ENCODE data around the gene KLHDC2.
"Not testable (repeated sequence)": the region's sequence is repeated elsewhere in the genome, so short reads cannot be mapped to it uniquely, and the experiment has no call there.

The KLHDC2 gene

GRCh38 chr14:49767571-49768300 lies at the start of gene KLHDC2:
KLHDC2 (plus strand) TSS chr14:49768153; CDS start chr14:49768469, 316 bp downstream.
- DNase-seq (ENCODE audit: low spot score), result peak; percentile 94

- no peak for DNase-seq (ENCODE audit: low spot score)
Measured at GRCh38 chr14:49720744-49721143, 47.2 kb upstream of the KLHDC2 start.

GRCh38 chr14:49721733-49722435 lies 46.1 kb upstream of the KLHDC2 start:
- not testable (repeated sequence) for DNase-seq (ENCODE audit: low spot score)

GRCh38 chr14:49727171-49727570 lies 40.8 kb upstream of the KLHDC2 start:
- DNase-seq (ENCODE audit: low spot score), result no peak

GRCh38 chr14:49732896-49733295 lies 35.1 kb upstream of the KLHDC2 start:
- no peak for DNase-seq (ENCODE audit: low spot score)

- DNase-seq (ENCODE audit: low spot score), result no peak
Measured at GRCh38 chr14:49733836-49734235, 34.1 kb upstream of the KLHDC2 start.

GRCh38 chr14:49735669-49736068 lies 32.3 kb upstream of the KLHDC2 start:
- DNase-seq (ENCODE audit: low spot score), result not testable (repeated sequence)

GRCh38 chr14:49745191-49745590 lies 22.8 kb upstream of the KLHDC2 start:
- no peak for DNase-seq (ENCODE audit: low spot score)

GRCh38 chr14:49746476-49746875 lies 21.5 kb upstream of the KLHDC2 start:
- not testable (repeated sequence) for DNase-seq (ENCODE audit: low spot score)

- no peak for DNase-seq (ENCODE audit: low spot score)
Measured at GRCh38 chr14:49754570-49755097, 13.3 kb upstream of the KLHDC2 start.

GRCh38 chr14:49755378-49755777 lies 12.6 kb upstream of the KLHDC2 start:
- DNase-seq (ENCODE audit: low spot score), result no peak

GRCh38 chr14:49761839-49762551 lies 6.0 kb upstream of the KLHDC2 start:
- no peak for DNase-seq (ENCODE audit: low spot score)

GRCh38 chr14:49766839-49767238 lies 1.1 kb upstream of the KLHDC2 start:
- no peak for DNase-seq (ENCODE audit: low spot score)

GRCh38 chr14:49767270-49767570 lies 733 bp upstream of the KLHDC2 start:
- DNase-seq (ENCODE audit: low spot score), result no peak

- peak; percentile 58 for DNase-seq (ENCODE audit: low spot score)
Measured at GRCh38 chr14:49768301-49769121, 558 bp downstream of the KLHDC2 start.

GRCh38 chr14:49769171-49769570 lies 1.2 kb downstream of the KLHDC2 start:
- peak; percentile 60 for DNase-seq (ENCODE audit: low spot score)

GRCh38 chr14:49769581-49770211 lies 1.7 kb downstream of the KLHDC2 start:
- no peak for DNase-seq (ENCODE audit: low spot score)

- peak; percentile 11 for DNase-seq (ENCODE audit: low spot score)
Measured at GRCh38 chr14:49770212-49770817, 2.4 kb downstream of the KLHDC2 start.

- not testable (repeated sequence) for DNase-seq (ENCODE audit: low spot score)
Measured at GRCh38 chr14:49771691-49772090, 3.7 kb downstream of the KLHDC2 start.

GRCh38 chr14:49774106-49774505 lies 6.2 kb downstream of the KLHDC2 start:
- DNase-seq (ENCODE audit: low spot score), result no peak

- DNase-seq (ENCODE audit: low spot score), result no peak
Measured at GRCh38 chr14:49778421-49778820, 10.5 kb downstream of the KLHDC2 start.

All from GM03348 (cell line).